Stimulated activated CD4-positive, alpha-beta T cell treated with anti-CD3 and anti-CD28 coated beads, Interleukin-4, amount 100 ng/mL, for 48 hours (primary cell): ENCODE measurements around the gene TMIGD1.
"Not testable (repeated sequence)": the region's sequence is repeated elsewhere in the genome, so short reads cannot be mapped to it uniquely, and the experiment has no call there.

ENCODE experiments used
- DNase-seq, 2 donors: peaks; one replicate each; pipeline ENCODE4 v3.0.0-alpha.2; 2020; ENCODE audit warnings: low read depth in 2 of 2

TMIGD1 gene

GRCh38 chr17:30358055-30358760 is 24.4 kb upstream of the TMIGD1 start:
- no peak for DNase-seq

DNA sequence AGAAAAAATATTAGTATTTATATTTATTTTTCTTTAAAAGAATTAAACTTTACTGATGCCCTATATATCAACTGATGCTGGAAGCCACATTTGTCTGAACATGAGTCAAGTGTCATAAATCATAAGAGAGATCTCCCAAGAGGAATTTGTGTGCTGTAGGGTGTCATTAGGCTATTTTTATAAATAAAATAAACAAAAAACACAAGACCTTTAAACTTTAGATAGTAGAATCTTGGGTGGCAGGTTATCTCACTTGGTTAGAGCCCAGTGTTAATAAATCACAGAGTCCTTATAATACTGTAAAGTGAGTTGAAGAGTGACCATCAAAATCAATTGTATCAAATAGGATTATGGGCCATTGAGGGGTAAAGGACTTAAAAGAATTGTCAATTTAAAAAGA is 23.6 kb upstream of the TMIGD1 start:
- no peak for DNase-seq

DNA sequence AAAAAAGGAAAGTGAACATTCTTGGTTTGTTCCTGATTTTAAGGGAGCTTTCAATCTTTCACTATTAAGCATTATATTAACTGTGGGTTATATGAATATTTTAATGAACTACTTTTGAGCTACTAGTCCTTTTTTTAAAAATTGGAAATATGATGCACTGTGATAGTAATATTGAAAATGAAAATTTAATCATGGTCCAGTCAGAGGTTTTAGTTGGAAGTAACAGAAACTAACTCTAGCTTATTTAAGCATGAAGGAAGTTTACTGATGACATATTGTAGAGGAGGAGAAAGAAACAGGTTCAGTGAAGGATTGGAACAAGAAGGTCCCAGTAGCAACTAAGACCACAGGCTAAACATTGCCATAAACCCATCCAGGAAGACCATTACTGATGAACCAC is 20.8 kb upstream of the TMIGD1 start:
- no peak for DNase-seq

DNA sequence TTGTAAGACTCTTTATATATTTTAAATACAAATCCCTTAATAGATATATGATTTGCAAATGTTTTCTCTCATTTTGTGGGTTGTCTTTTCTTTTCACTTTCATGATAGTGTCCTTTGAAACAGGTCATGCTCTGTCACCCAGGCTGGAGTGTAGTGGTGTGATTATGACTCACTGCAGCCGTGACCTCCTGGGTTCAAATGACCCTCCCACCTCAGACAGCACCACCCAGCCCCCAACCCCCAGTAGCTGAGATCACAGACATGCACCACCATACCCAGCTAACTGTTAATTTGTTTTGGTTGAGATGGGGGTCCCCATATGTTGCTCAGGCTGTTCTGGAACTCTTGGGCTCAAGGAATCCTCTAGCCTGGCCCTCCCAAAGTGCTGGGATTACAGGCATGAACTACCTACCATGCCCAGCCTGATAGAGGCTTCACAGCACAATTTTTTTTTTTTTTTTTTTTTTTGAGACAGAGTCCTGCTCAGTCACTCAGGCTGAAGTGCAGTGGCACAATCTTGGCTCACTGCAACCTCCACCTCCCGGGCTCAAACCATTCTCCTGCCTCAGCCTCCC is 18.5 kb upstream of the TMIGD1 start:
- DNase-seq: no peak

DNA sequence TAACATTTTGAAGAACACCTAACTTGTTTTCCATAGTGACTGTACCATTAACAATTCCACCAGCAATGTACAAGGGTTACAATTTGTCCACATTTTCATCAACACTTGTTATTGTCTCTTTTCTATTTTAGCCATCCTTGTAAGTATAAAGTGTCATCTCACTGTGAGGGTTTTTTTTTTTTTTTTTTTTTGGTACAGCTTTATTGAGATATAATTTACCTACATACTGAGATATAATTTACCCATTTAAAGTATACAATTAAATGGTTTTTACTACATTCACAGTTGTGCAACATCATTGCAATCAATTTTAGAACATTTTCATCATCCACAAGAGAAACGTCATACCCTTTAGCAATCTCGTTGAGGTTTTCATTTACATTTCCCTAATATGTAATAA is 17.9 kb upstream of the TMIGD1 start:
- DNase-seq: no peak

DNA sequence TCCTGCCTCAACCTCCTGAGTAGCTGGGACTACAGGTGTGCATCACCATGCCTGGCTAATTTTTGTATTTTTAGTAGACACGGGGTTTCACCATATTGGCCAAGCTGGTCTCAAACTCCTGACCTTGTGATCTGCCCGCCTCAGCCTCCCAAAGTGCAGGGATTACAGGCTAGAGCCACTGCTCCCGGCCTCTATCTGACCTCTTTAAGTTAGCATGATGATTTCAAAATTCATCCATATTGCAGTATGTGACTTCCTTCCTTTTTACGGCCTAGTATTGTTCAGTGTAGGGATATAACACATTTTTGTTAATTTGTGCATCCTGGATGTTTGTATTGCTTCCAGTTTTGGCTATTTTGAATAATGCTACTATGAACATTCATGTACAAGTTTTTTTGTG is 17.4 kb upstream of the TMIGD1 start:
- not testable (repeated sequence) for DNase-seq

DNA sequence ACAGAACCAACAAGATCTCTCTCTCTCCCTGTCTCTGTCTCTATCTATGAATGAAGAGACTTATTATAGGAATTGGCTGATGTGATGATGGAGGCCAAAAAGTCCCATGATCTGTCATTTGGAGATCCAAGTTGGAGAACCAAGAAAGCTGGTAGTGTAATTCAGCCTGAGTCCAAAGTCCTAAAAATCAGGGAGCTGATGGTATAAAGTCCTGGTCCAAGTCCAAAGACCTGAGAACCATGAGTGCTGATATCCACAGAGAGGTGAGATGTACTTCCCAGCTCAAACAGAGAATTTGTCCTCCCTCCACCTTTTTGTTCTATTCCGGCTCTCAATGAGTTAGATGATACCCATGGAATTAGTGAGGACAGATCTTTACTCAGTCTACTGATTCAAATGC is 15.4 kb upstream of the TMIGD1 start:
- DNase-seq: no peak

DNA sequence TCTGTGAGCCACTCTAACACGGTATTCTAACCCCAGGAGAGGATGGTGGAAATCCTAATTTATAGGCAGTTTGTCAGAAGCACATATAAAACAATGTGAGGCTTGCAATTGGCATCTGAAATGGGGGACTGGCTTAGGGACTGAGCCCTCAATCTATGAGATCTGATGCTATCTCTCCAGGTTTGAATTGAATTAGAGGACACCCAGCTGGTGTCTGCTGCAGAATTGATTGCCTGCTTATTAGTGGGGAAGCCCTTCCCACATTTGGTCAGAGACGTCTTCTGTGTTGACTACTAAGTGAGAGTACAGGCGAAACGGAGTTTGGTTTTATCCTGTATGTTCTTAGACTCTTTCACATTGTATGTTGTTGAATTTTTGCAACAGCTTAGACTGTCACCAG is 13.6 kb upstream of the TMIGD1 start:
- DNase-seq: no peak

- DNase-seq: no peak
Observed at GRCh38 chr17:30346221-30346795, 12.5 kb upstream of the TMIGD1 start.

GRCh38 chr17:30345527-30346075 is 11.7 kb upstream of the TMIGD1 start:
- peak in 1 of 2 donors; percentile 11 for DNase-seq

- no peak for DNase-seq
Observed at GRCh38 chr17:30345089-30345433, 11.2 kb upstream of the TMIGD1 start.

DNA sequence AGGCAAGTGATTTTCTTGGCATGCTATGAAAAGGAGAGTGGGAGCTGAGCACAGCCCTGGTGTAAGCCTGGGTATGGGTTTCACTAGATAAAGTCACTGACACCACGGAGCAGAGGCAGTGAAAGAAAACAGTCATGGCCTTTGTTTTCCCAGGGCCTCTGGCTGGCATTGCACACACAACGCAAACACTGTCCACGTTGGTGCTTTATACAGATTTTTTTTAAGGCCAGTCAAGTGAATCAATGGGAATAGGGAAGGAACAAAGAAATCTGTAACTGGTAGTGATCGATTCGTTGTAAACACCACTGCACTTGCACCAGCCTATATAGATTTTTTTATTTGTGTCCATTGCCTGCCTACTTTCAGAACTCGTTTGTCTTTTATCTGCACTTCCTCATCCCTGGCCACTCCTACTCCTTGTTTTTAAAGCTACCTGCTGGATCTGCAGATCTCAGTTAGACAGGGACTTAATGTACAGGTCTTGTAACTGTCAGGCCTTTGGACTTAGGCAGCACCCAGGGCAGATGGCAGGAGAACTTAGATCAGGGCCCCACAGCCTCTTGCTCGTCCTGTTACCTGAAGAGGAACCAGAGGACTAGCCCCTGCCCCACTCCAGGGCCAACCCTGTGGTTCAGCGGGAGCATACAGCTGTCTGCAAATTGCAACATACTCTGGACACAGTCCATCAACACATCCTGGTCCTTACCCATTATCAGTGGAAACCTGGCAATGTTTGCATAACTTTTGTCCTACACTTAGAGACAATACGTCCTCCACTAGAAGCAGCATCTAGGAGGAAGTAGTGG is 10.6 kb upstream of the TMIGD1 start:
- DNase-seq: no peak

- DNase-seq: no peak
Observed at GRCh38 chr17:30343796-30344195, 9.9 kb upstream of the TMIGD1 start.

DNA sequence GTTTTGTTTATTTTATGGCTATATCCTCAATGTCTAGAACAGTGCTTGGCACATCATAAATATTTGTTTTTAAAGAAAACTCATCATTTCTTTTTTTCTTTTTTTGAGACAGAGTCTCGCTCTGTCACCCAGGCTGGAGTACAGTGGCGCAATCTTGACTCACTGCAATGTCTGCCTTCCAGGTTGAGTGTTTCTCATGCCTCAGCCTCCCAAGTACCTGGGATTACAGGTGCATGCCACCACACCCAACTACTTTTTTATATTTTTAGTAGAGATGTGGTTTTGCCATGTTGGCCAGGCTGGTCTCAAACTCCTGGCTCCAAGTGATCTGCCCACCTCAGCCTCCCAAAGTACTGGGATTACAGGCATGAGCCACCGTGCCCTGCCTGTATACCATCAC is 9.4 kb upstream of the TMIGD1 start:
- not testable (repeated sequence) for DNase-seq

- no peak for DNase-seq
Observed at GRCh38 chr17:30341703-30342249, 7.9 kb upstream of the TMIGD1 start.

DNA sequence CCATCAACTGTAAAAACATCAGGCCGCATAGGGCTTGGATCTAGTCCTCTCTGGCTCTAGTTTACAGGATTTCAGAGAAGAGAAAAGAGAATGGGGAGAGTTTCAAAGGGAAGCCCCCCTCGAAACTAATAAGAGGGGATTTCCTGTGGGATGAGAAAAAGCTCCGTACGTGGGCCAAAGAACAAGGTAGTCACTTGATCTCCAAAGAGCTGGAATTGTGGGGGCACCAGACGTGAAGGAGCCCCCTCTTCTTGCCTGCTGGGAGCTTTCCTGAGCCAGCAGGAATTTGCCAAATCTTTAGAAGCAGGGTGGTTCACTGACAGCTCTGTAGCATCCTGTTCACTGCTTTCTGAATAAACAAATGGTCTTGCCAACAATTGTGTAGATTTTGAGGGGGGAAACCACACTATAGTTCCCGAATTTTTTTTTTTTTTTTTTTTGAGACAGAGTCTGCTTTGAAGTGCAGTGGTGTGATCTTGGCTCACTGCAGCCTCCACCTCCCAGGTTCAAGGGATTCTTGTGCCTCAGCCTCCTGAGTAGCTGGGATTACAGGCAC is 7.0 kb upstream of the TMIGD1 start:
- DNase-seq: no peak

- no peak for DNase-seq
Observed at GRCh38 chr17:30339086-30339485, 5.2 kb upstream of the TMIGD1 start.

GRCh38 chr17:30337393-30337999 is 3.6 kb upstream of the TMIGD1 start:
- DNase-seq: no peak

GRCh38 chr17:30336369-30337171 is 2.7 kb upstream of the TMIGD1 start:
- DNase-seq: peak; percentile 24 to 49

GRCh38 chr17:30334421-30334820 is 564 bp upstream of the TMIGD1 start:
- no peak for DNase-seq
